Measurements from ENCODE around the gene PPARGC1A. TPM values are rescaled to one million over a fixed set of nuclear protein-coding genes. Genes with fewer than 3 reads are reported as not detected.

The PPARGC1A gene
- total and polyA plus RNA-seq, 9 donors = 0.38 to 6.3 (median 2.2) TPM

DNA sequence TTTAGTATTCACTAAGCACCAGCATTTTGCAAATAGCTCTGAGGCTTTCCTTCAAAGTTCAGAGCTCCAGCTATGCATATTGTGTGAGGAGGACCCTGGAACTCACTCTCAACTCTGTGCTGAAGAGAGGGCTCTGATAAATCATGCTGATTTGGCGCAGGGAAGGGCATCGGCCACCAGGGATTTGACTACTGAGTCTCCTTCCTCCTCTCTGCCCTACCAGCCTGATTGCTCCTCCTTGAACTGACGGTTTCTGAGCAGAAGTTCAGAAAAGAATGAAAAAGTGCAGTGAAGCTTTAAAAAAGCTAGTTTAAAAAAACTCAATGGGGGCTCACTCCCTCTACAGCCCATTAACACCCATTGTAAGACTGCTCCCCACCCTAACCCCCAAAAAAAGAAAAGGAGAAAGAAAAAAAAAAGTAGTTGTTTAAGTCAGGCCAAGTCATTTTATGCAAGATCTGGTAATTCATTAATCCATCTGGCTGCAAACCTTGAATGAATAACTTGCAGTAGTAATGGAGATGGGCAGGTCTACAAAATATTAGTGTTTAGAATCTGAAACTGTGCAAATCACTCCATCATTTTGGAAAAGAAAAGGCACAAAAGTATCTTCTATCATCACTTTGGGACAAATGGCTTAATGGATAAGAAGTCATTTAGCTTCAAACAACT lies 13.3 kb downstream of the PPARGC1A start:
- 86 to 91% (median 87%) methylated on average over 3 of the region's 3 CpGs for WGBS, 3 donors
- intact Hi-C loops (cut with DNase I) = no loop called here
- Histone ChIP-seq H3K4me1 (ENCODE audit: insufficient read depth) (no peaks in the 10 kb centered on the region), H3K4me3 (no peak overlapping the region), H3K36me3 (no peaks in the 10 kb centered on the region), H3K27me3 (no peaks in the 10 kb centered on the region), H3K27ac (no peak overlapping the region), H3K9me3 (no peaks in the 10 kb centered on the region)
- TF ChIP-seq EP300 (IDR thresholded peaks at IDR 0.05) (no peak), POLR2A (IDR thresholded peaks at IDR 0.05) (no peak)
- TF ChIP-seq, protein P1, sequence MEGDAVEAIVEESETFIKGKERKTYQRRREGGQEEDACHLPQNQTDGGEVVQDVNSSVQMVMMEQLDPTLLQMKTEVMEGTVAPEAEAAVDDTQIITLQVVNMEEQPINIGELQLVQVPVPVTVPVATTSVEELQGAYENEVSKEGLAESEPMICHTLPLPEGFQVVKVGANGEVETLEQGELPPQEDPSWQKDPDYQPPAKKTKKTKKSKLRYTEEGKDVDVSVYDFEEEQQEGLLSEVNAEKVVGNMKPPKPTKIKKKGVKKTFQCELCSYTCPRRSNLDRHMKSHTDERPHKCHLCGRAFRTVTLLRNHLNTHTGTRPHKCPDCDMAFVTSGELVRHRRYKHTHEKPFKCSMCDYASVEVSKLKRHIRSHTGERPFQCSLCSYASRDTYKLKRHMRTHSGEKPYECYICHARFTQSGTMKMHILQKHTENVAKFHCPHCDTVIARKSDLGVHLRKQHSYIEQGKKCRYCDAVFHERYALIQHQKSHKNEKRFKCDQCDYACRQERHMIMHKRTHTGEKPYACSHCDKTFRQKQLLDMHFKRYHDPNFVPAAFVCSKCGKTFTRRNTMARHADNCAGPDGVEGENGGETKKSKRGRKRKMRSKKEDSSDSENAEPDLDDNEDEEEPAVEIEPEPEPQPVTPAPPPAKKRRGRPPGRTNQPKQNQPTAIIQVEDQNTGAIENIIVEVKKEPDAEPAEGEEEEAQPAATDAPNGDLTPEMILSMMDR (IDR thresholded peaks at IDR 0.05) = no peak
- no peak for DNase-seq

GRCh38 chr4:23875317-23875716 lies 14.5 kb downstream of the PPARGC1A start:
- H3K27ac ChIP-seq = no peak overlapping the region
- H3K9me3 ChIP-seq = no peaks in the 10 kb centered on the region
- intact Hi-C loops (cut with DNase I) = no loop called here
- no peaks in the 10 kb centered on the region for H3K4me1 ChIP-seq (ENCODE audit: insufficient read depth)
- H3K36me3 ChIP-seq = no peaks in the 10 kb centered on the region
- H3K27me3 ChIP-seq = no peaks in the 10 kb centered on the region
- TF ChIP-seq POLR2A (IDR thresholded peaks at IDR 0.05) (no peak), EP300 (IDR thresholded peaks at IDR 0.05) (no peak)
- TF ChIP-seq, protein P1 (IDR thresholded peaks at IDR 0.05) = no peak
- 38 to 44% (median 38%) methylated on average over 6 of the region's 6 CpGs for WGBS, 3 donors
- DNase-seq = no peak
- H3K4me3 ChIP-seq = no peak overlapping the region

GRCh38 chr4:23874536-23874901 lies 15.3 kb downstream of the PPARGC1A start:
- intact Hi-C loops (cut with DNase I) = no loop called here
- no peak for TF ChIP-seq POLR2A (IDR thresholded peaks at IDR 0.05)
- Histone ChIP-seq H3K36me3 (no peaks in the 10 kb centered on the region), H3K4me1 (ENCODE audit: insufficient read depth) (no peaks in the 10 kb centered on the region), H3K4me3 (no peak overlapping the region), H3K27me3 (no peaks in the 10 kb centered on the region), H3K27ac (no peak overlapping the region), H3K9me3 (no peaks in the 10 kb centered on the region)
- DNase-seq = no peak
- 88 to 92% (median 91%) methylated on average over 2 of the region's 2 CpGs for WGBS, 3 donors

- no peaks in the 10 kb centered on the region for H3K9me3 ChIP-seq
- no peak for DNase-seq
- no peak overlapping the region for H3K4me3 ChIP-seq
- H3K27me3 ChIP-seq = no peaks in the 10 kb centered on the region
- WGBS, 3 donors = 70 to 76% (median 74%) methylated on average over 7 of the region's 7 CpGs
- H3K36me3 ChIP-seq = no peaks in the 10 kb centered on the region
- no peak overlapping the region for H3K27ac ChIP-seq
- H3K4me1 ChIP-seq (ENCODE audit: insufficient read depth) = no peaks in the 10 kb centered on the region
- intact Hi-C loops (cut with DNase I) = no loop called here
- TF ChIP-seq EP300 (IDR thresholded peaks at IDR 0.05) (no peak), POLR2A (IDR thresholded peaks at IDR 0.05) (no peak)
- TF ChIP-seq, protein P1 (IDR thresholded peaks at IDR 0.05) = no peak
Observed at GRCh38 chr4:23873717-23874535, 15.9 kb downstream of the PPARGC1A start.

DNA sequence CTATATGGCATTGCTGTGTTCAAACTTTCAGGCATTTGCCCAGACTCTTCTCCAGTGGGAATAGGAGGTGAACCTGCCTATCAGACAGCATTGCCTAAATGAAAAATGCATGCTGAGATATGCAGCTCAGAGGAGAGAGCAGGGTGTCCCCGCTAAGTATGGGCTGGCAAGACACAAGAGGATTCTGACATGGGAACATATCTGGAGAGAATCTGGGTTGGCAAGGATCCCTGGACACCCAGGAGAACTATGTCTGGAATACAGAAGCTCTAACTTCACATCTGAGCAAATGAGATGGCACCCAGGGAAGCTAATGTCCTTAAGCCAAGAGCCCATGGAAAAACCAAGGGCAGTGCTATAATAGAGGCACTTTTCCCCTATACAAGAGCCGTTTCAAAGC lies 18.4 kb downstream of the PPARGC1A start:
- no peak overlapping the region for H3K4me3 ChIP-seq
- intact Hi-C loops (cut with DNase I) = no loop called here
- no peaks in the 10 kb centered on the region for H3K4me1 ChIP-seq (ENCODE audit: insufficient read depth)
- no peaks in the 10 kb centered on the region for H3K9me3 ChIP-seq
- no peak overlapping the region for H3K27ac ChIP-seq
- DNase-seq = no peak
- TF ChIP-seq, protein P1 (IDR thresholded peaks at IDR 0.05) = no peak
- TF ChIP-seq POLR2A (IDR thresholded peaks at IDR 0.05) (no peak), EP300 (IDR thresholded peaks at IDR 0.05) (no peak)
- no peaks in the 10 kb centered on the region for H3K36me3 ChIP-seq
- 74 to 81% (median 78%) methylated on average over 2 of the region's 2 CpGs for WGBS, 3 donors
- no peaks in the 10 kb centered on the region for H3K27me3 ChIP-seq

Measured in ovary (tissue), 9 donors.